MCF 10A (cell line): ENCODE measurements around the gene XXYLT1. TPM values are rescaled to one million over a fixed set of nuclear protein-coding genes. Genes with fewer than 3 reads are reported as not detected.

Experiments used
- BruUV-seq: library from RNA; stranded (reverse); fragments of 400-500 nt; replicated peaks from 2 replicates; lab custom pipeline; 2021; lab: Mats Ljungman, UMichigan
- CTCF ChIA-PET: fragments of 300-600 bp; sonication (Branson Sonifier 250); formaldehyde crosslinking; extraction: SDS; loops from one replicate; lab custom pipeline; 2021; ENCODE audit warnings: antibody characterized with exemption, inconsistent platforms; lab: Yijun Ruan, JAX
- POLR2A ChIA-PET: fragments of 300-600, 350-650 bp; sonication (Branson Sonifier 250); formaldehyde crosslinking; extraction: SDS; loops from one replicate; lab custom pipeline; 2020; ENCODE audit warnings: antibody characterized with exemption, inconsistent platforms; lab: Yijun Ruan, JAX
- DNase-seq: peaks from one replicate; pipeline ENCODE4 v3.0.0-alpha.2; 2018; ENCODE audit not compliant: unreplicated experiment
- H3K27ac Mint-ChIP-seq: one replicate; pipeline ENCODE4 v1.8.0; 2022; ENCODE audit warnings: mild to moderate bottlenecking, low read depth, mixed read lengths; ENCODE audit not compliant: unreplicated experiment
- H3K27me3 Mint-ChIP-seq: one replicate; pipeline ENCODE4 v1.8.0; 2022; ENCODE audit warnings: mixed read lengths; ENCODE audit not compliant: insufficient read depth, unreplicated experiment
- H3K36me3 Mint-ChIP-seq: one replicate; pipeline ENCODE4 v1.8.0; 2022; ENCODE audit warnings: mild to moderate bottlenecking, moderate library complexity, mixed read lengths; ENCODE audit not compliant: insufficient read depth, unreplicated experiment
- H3K4me1 Mint-ChIP-seq: one replicate; pipeline ENCODE4 v1.8.0; 2022; ENCODE audit warnings: mixed read lengths; ENCODE audit not compliant: insufficient read depth, unreplicated experiment
- H3K4me3 Mint-ChIP-seq: one replicate; pipeline ENCODE4 v1.8.0; 2022; ENCODE audit warnings: mild to moderate bottlenecking, moderate library complexity, mixed read lengths; ENCODE audit not compliant: unreplicated experiment
- H3K9me3 Mint-ChIP-seq: one replicate; pipeline ENCODE4 v1.8.0; 2022; ENCODE audit warnings: mixed read lengths; ENCODE audit not compliant: unreplicated experiment
- CTCF ChIP-seq: fragments of 200-600 bp; IDR thresholded peaks from one replicate; pipeline ENCODE4 v1.8.0; 2022; ENCODE audit warnings: antibody characterized with exemption, mild to moderate bottlenecking; ENCODE audit not compliant: unreplicated experiment
- intact Hi-C: fragments of 100-400 bp; cut with micrococcal nuclease; formaldehyde crosslinking; loops from 2 replicates; pipeline ENCODE4 v1.14.1; 2022
- total RNA-seq: library from RNA; stranded (reverse); gene quantifications from 2 replicates; pipeline ENCODE4 v1.2.3, GENCODE V29; 2022

Gene XXYLT1
- total RNA-seq, 1 experiment from 2014 or later, result 10.0 TPM

- ChIA-PET CTCF (interaction anchor here (0.5 kb wide), 1 partner anchor 240 kb away, joined by 4 read pairs; no protein-coding TSS in a partner anchor), POLR2A (no interaction called here)
- Mint-ChIP-seq H3K4me3 (no peak overlapping the region), H3K9me3 (no peaks in the 10 kb centered on the region), H3K36me3 (no peaks in the 10 kb centered on the region), H3K27me3 (peaks cover 12% of the 10 kb centered on the region), H3K27ac (no peak overlapping the region), H3K4me1 (no peaks in the 10 kb centered on the region)
- TF ChIP-seq CTCF, result no peak
- BruUV-seq, result no TSS peak
- intact Hi-C loops, result no loop called here
- DNase-seq, result no peak
Measured at GRCh38 chr3:195025056-195025883, 245.7 kb downstream of the XXYLT1 start.

- no peak for TF ChIP-seq CTCF
- no peaks in the 10 kb centered on the region for H3K36me3 Mint-ChIP-seq
- DNase-seq, result no peak
- no peaks in the 10 kb centered on the region for H3K4me1 Mint-ChIP-seq
- H3K4me3 Mint-ChIP-seq, result no peak overlapping the region
- no TSS peak for BruUV-seq
- intact Hi-C loops, result no loop called here
- H3K27me3 Mint-ChIP-seq, result peaks cover 24% of the 10 kb centered on the region
- ChIA-PET CTCF (no interaction called here), POLR2A (interaction anchor here (0.5 kb wide), 1 partner anchor 216 kb away, joined by 3 read pairs; no protein-coding TSS in a partner anchor)
- H3K9me3 Mint-ChIP-seq, result no peaks in the 10 kb centered on the region
- no peak overlapping the region for H3K27ac Mint-ChIP-seq
Measured at GRCh38 chr3:195023989-195024388, 247.0 kb downstream of the XXYLT1 start.

- BruUV-seq, result no TSS peak
- DNase-seq, result no peak
- Mint-ChIP-seq H3K4me3 (no peak overlapping the region), H3K27me3 (peaks cover 29% of the 10 kb centered on the region), H3K4me1 (no peaks in the 10 kb centered on the region), H3K36me3 (no peaks in the 10 kb centered on the region), H3K9me3 (no peaks in the 10 kb centered on the region), H3K27ac (no peak overlapping the region)
- intact Hi-C loops, result no loop called here
- CTCF ChIA-PET, result no interaction called here
- TF ChIP-seq CTCF, result no peak
- POLR2A ChIA-PET, result interaction anchor here (0.5 kb wide), 1 partner anchor 216 kb away, joined by 3 read pairs; no protein-coding TSS in a partner anchor
Measured at GRCh38 chr3:195023576-195023975, 247.4 kb downstream of the XXYLT1 start.

- CTCF ChIA-PET, result interaction anchor here (0.6 to 1.1 kb wide), 4 partner anchors 10 to 251 kb away, joined by 3 to 4 read pairs (median 3); no protein-coding TSS in a partner anchor
Measured at GRCh38 chr3:195021692-195022091, 249.3 kb downstream of the XXYLT1 start.

More at GRCh38 chr3:195021692-195022091, 249.3 kb downstream of the XXYLT1 start:
- BruUV-seq, result no TSS peak
- H3K27me3 Mint-ChIP-seq, result peaks cover 47% of the 10 kb centered on the region
- H3K27ac Mint-ChIP-seq, result no peak overlapping the region
- H3K4me1 Mint-ChIP-seq, result peaks cover 7% of the 10 kb centered on the region
- intact Hi-C loops, result no loop called here
- H3K36me3 Mint-ChIP-seq, result no peaks in the 10 kb centered on the region
- no peak overlapping the region for H3K4me3 Mint-ChIP-seq
- no peaks in the 10 kb centered on the region for H3K9me3 Mint-ChIP-seq
- TF ChIP-seq CTCF, result no peak
- DNase-seq, result no peak
- POLR2A ChIA-PET, result no interaction called here
